MM.1S (cell line): ENCODE measurements around the gene SDR42E2.

Source experiments
- CTCF ChIP-seq: fragments of 300-600 bp; sonication (generic); IDR thresholded peaks from 2 replicates; pipeline ENCODE4 v1.5.1; 2016; ENCODE audit warnings: antibody characterized with exemption, low read length, mixed read lengths
- EZH2 ChIP-seq: fragments of 300-600 bp; sonication (generic); optimal IDR thresholded peaks from 2 replicates; pipeline ENCODE3; 2017; ENCODE audit warnings: low read depth, mild to moderate bottlenecking, antibody characterized with exemption, low read length, mixed read lengths
- EZH2phosphoT487 ChIP-seq: fragments of 300-600 bp; sonication (generic); IDR thresholded peaks from 2 replicates; pipeline ENCODE4 v1.6.1; 2018; ENCODE audit warnings: antibody characterized with exemption, low read length

DNA sequence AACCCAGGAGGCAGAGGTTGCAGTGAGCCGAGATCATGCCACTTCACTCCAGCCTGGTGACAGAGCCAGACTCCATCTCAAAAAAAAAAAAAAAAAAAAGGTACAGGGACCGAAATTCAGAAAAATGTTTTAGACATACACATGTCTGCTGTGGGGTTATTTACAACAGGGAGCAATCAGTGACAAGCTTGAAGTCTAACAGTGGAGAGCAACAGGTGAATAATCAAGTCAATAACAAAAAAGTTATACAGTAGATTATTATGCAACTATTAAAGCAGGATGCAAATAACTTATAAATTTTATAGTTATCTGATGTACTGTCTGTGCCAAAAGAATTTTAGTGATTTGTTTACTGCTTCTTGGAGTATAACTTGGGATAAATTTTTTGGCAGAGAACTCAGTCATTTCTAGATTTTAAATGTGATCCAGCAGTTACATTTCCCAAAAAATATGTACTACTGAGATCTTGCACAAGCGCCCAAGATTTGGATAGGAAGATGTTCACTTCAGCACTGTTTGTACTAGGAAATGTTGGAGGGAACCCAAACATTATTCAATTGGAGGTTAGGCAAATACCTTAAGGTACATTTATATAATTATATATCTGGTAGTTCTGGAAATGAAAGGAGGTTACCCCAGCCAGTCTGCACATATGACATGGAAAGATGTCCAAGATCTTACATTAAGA, 77.9 kb downstream of the SDR42E2 start:
- TF ChIP-seq CTCF (no peak), EZH2 (no peak), EZH2phosphoT487 (no peak)
